Lower leg skin (tissue), 4 donors: Measurements from ENCODE around the gene LMBR1L. TPM values are rescaled to one million over a fixed set of nuclear protein-coding genes. Genes with fewer than 3 reads are reported as not detected.

Experiments
- DNase-seq, 2 donors: peaks; one replicate each; pipeline ENCODE4 v3.0.0-alpha.2; 2019; ENCODE audit warnings: low spot score in 2 of 2
- H3K4me3 ChIP-seq: fragments of 200-600 bp; sonication (generic); 2 replicates; pipeline ENCODE4 v1.5.1; 2017; ENCODE audit warnings: mild to moderate bottlenecking, low read depth; ENCODE audit not compliant: poor library complexity, severe bottlenecking
- CTCF ChIP-seq, 3 donors: fragments of 450-650 bp; IDR thresholded peaks; one replicate each; pipeline ENCODE4 v1.5.1; 2016; ENCODE audit warnings: antibody characterized with exemption in 3 of 3, mild to moderate bottlenecking in 3 of 3, moderate library complexity in 2 of 3
- POLR2A ChIP-seq, 2 donors: fragments of 450-650 bp; IDR thresholded peaks; one replicate each; pipeline ENCODE4 v1.6.1; 2016 to 2017; ENCODE audit warnings: antibody characterized with exemption in 2 of 2, mild to moderate bottlenecking in 1 of 2, moderate library complexity in 1 of 2
- WGBS, 2 donors: methylation state at CpG; one replicate each; pipeline ENCODE4 v1.1.5; 2018; 5-methylcytosine and 5-hydroxymethylcytosine counted together
- intact Hi-C: fragments of 100-400 bp; cut with DNase I; formaldehyde crosslinking; loops from one replicate; pipeline ENCODE4 v1.15.0; 2023; ENCODE audit warnings: low total_unique reads
- total RNA-seq, 4 donors: library from RNA; depleted of rRNA; stranded (reverse); fragments of >200 nt; gene quantifications; one replicate each; pipeline ENCODE4 v1.1.0, GENCODE V29; 2016

The LMBR1L gene
- total RNA-seq, 4 donors from 2014 or later: 39.7 to 129 (median 49.4) TPM

GRCh38 chr12:49054524-49054923 lies 56.1 kb downstream of the LMBR1L start:
- intact Hi-C loops: no loop called here
- no peak for DNase-seq
- no peak overlapping the region for H3K4me3 ChIP-seq
- TF ChIP-seq CTCF (IDR thresholded peaks at IDR 0.05): no peak
- no peak for TF ChIP-seq POLR2A (IDR thresholded peaks at IDR 0.05)
- 94 to 96% methylated on average over 10 of the region's 10 CpGs for WGBS, 2 donors

GRCh38 chr12:49054096-49054495 lies 56.6 kb downstream of the LMBR1L start:
- TF ChIP-seq POLR2A (IDR thresholded peaks at IDR 0.05) (no peak), CTCF (IDR thresholded peaks at IDR 0.05) (no peak)
- 92 to 98% methylated on average over 5 of the region's 5 CpGs for WGBS, 2 donors
- H3K4me3 ChIP-seq: no peak overlapping the region
- no peak for DNase-seq
- intact Hi-C loops: no loop called here

- 70 to 74% methylated on average over 16 of the region's 16 CpGs for WGBS, 2 donors
- H3K4me3 ChIP-seq: no peak overlapping the region
- no peak for DNase-seq
- no peak for TF ChIP-seq POLR2A (IDR thresholded peaks at IDR 0.05)
- TF ChIP-seq CTCF (IDR thresholded peaks at IDR 0.05): no peak
- intact Hi-C loops: no loop called here
Observed at GRCh38 chr12:49052451-49053208, 58.0 kb downstream of the LMBR1L start.

- TF ChIP-seq CTCF (IDR thresholded peaks at IDR 0.05) (no peak), POLR2A (IDR thresholded peaks at IDR 0.05) (no peak)
- WGBS, 2 donors: 89 to 91% methylated on average over 20 of the region's 20 CpGs
Observed at GRCh38 chr12:49051777-49052438, 58.7 kb downstream of the LMBR1L start.

GRCh38 chr12:49051373-49051764 lies 59.3 kb downstream of the LMBR1L start:
- TF ChIP-seq CTCF (IDR thresholded peaks at IDR 0.05) (no peak), POLR2A (IDR thresholded peaks at IDR 0.05) (no peak)
- no peak overlapping the region for H3K4me3 ChIP-seq
- 90 to 92% methylated on average over 16 to 18 of the region's 18 CpGs for WGBS, 2 donors
- intact Hi-C loops: no loop called here
- no peak for DNase-seq

More at GRCh38 chr12:49051777-49052438, 58.7 kb downstream of the LMBR1L start:
- intact Hi-C loops: no loop called here
- no peak overlapping the region for H3K4me3 ChIP-seq
- DNase-seq: no peak
